ENCODE results near the gene ITGB2.

ITGB2 gene

GRCh38 chr21:44836666-44837471 lies 83.8 kb downstream of the ITGB2 start:
- H3K4me3 ChIP-seq (ENCODE audit: low read length) = no peak overlapping the region

DNA sequence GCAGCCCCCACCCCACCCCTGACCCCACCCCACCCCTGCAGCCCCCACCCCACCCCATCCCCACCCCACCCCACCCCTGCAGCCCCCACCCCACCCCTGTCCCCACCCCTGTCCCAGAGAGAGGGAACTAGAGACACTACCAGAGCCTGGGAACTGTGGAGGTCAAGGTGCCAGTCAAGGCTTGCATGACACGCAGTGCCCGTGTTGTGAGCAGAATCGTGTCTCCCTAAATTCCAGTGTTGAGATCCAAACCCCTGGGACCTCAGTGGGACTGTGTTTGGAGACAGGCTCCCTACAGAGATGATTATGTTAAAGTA lies 84.4 kb downstream of the ITGB2 start:
- Histone ChIP-seq H3K4me1 (ENCODE audit: control insufficient read depth, insufficient read depth, low read length) (no peaks in the 10 kb centered on the region), H3K9ac (ENCODE audit: low read length) (no peak overlapping the region), H3K4me3 (ENCODE audit: low read length) (no peak overlapping the region), H3K27ac (ENCODE audit: low read depth, low read length) (no peak overlapping the region), H3K36me3 (ENCODE audit: control insufficient read depth, insufficient read depth, low read length) (no peaks in the 10 kb centered on the region), H3K27me3 (ENCODE audit: control insufficient read depth, insufficient read depth, low read length) (no peaks in the 10 kb centered on the region)

More at GRCh38 chr21:44836666-44837471, 83.8 kb downstream of the ITGB2 start:
- Histone ChIP-seq H3K27ac (ENCODE audit: low read depth, low read length) (no peak overlapping the region), H3K4me1 (ENCODE audit: control insufficient read depth, insufficient read depth, low read length) (no peaks in the 10 kb centered on the region), H3K9ac (ENCODE audit: low read length) (no peak overlapping the region), H3K36me3 (ENCODE audit: control insufficient read depth, insufficient read depth, low read length) (no peaks in the 10 kb centered on the region), H3K27me3 (ENCODE audit: control insufficient read depth, insufficient read depth, low read length) (no peaks in the 10 kb centered on the region)

All from rectal smooth muscle tissue (tissue), 1 donor.